ENCODE data around the gene SCAANT1.
A peak's percentile ranks its signal among the peaks of the same experiment; 100 is the strongest.

Gene SCAANT1

DNA sequence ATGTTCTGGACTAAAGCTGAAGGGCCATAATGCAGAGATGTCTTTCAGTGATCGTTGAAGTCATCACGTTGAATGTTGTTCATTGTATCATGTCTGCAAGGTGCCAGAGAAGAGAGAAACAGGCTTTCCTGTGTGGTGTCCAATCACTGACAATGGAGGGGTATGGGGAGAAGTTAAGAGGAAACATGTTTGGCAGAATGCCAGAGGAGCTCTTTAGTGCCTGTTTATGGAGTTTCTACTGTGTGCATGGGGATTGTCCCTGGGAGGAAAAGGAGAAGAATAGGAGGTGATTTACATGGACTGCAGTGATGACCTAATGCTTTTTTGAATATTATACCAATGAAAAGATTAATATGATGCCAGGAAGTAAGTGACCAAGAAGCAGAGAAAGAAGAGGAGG, 11.7 kb downstream of the SCAANT1 start:
- no peaks in the 10 kb centered on the region for H3K9me3 Mint-ChIP-seq
- no peak for TF ChIP-seq CTCF (IDR thresholded peaks at IDR 0.05; ENCODE audit: unreplicated experiment in 3 of 3)
- no peak overlapping the region for H3K27ac Mint-ChIP-seq
- no peak overlapping the region for H3K4me3 Mint-ChIP-seq
- H3K27me3 Mint-ChIP-seq (ENCODE audit: low read depth) = no peaks in the 10 kb centered on the region
- peaks cover 36% of the 10 kb centered on the region for H3K36me3 Mint-ChIP-seq (ENCODE audit: low read depth)
- H3K4me1 Mint-ChIP-seq = peaks cover 16% of the 10 kb centered on the region

DNA sequence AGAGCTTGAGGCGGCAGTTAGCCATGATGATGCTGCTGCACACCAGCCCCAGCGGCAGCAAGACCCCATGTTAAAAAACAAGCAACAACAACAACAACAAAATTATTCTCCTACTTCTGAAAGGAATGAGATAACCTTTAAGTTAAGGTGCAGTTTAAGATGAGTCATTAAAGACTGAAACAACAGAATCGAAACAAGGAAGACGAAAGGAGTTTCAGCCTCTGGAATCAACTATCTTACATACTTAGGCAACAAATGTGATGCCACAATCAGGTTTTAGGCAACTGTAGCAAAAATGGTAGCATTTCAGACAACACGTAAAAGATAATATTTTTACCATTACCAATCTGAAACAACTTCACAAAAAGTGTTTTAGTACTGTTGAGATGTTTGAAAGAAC, 12.2 kb downstream of the SCAANT1 start:
- H3K4me1 Mint-ChIP-seq = peaks cover 16% of the 10 kb centered on the region
- no peak for TF ChIP-seq CTCF (IDR thresholded peaks at IDR 0.05; ENCODE audit: unreplicated experiment in 3 of 3)
- no peaks in the 10 kb centered on the region for H3K9me3 Mint-ChIP-seq
- peaks cover 36% of the 10 kb centered on the region for H3K36me3 Mint-ChIP-seq (ENCODE audit: low read depth)
- H3K27ac Mint-ChIP-seq = no peak overlapping the region
- no peaks in the 10 kb centered on the region for H3K27me3 Mint-ChIP-seq (ENCODE audit: low read depth)
- no peak overlapping the region for H3K4me3 Mint-ChIP-seq

- Mint-ChIP-seq H3K9me3 (no peaks in the 10 kb centered on the region), H3K4me1 (peaks cover 23% of the 10 kb centered on the region), H3K27ac (peak overlapping the region in 2 of 3 experiments; percentile 7 to 11), H3K36me3 (ENCODE audit: low read depth) (peaks cover 27% of the 10 kb centered on the region), H3K27me3 (ENCODE audit: low read depth) (no peaks in the 10 kb centered on the region), H3K4me3 (no peak overlapping the region)
- no peak for TF ChIP-seq CTCF (IDR thresholded peaks at IDR 0.05; ENCODE audit: unreplicated experiment in 3 of 3)
Measured at GRCh38 chr3:63896332-63897030, 15.7 kb downstream of the SCAANT1 start.

DNA sequence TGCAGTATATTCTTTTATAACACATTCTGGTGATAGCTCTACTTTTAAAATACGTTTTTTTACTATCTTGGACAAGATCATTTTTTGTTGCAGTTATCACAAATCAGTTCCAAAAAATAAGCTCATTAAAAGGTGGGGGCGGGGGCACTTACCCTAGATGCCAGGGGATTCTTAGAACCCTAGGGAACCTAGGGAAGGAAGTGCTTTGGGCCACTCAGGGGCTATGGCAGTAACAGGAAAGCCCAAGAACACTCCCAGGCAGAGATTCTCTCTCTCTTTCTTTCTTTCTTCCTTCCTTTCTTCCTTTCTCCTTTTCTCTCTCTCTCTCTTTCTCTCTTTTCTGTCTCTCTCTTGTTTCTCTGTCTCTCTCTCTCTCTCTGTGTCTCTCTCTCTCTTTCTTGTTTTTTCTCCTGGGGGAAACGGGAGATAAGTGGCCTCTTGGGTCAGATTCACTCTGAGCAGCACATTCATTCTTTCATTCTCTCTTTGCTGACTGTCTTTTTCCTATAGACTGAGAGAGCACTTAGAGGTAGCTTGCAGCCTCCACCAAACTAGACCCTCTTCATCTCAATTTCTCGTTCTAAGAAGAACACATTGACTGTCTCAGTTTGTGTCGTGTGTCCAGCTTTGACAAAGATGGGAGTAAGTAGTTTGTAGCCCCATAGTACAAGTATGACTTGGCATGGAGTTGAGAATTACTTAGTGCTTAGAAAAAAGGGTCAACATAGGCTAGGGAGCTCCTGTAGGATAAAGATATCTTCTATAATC, 16.6 kb downstream of the SCAANT1 start:
- Mint-ChIP-seq H3K27me3 (ENCODE audit: low read depth) (no peaks in the 10 kb centered on the region), H3K9me3 (no peaks in the 10 kb centered on the region), H3K4me1 (peaks cover 23% of the 10 kb centered on the region), H3K27ac (peak overlapping the region in 1 of 3 experiments; percentile 14), H3K4me3 (no peak overlapping the region), H3K36me3 (ENCODE audit: low read depth) (peaks cover 22% of the 10 kb centered on the region)
- no peak for TF ChIP-seq CTCF (IDR thresholded peaks at IDR 0.05; ENCODE audit: unreplicated experiment in 3 of 3)

GRCh38 chr3:63892773-63893352, 19.3 kb downstream of the SCAANT1 start:
- Mint-ChIP-seq H3K4me1 (peaks cover 23% of the 10 kb centered on the region), H3K36me3 (ENCODE audit: low read depth) (peaks cover 8% of the 10 kb centered on the region), H3K27me3 (ENCODE audit: low read depth) (no peaks in the 10 kb centered on the region), H3K9me3 (no peaks in the 10 kb centered on the region), H3K4me3 (no peak overlapping the region), H3K27ac (no peak overlapping the region)
- TF ChIP-seq CTCF (IDR thresholded peaks at IDR 0.05; ENCODE audit: unreplicated experiment in 3 of 3) = no peak
